Limb (tissue), 2 donors: Measurements from ENCODE around the gene NFIA.

Experiments
- DNase-seq, 2 donors: peaks; one replicate each; pipeline ENCODE4 v3.0.0-alpha.2; 2016; ENCODE audit errors: extremely low spot score in 2 of 2

NFIA gene

GRCh38 chr1:61152066-61152465 lies 69.7 kb downstream of the NFIA start:
- no peak for DNase-seq

- DNase-seq = no peak
These were observed 70.2 kb downstream of the NFIA start for GRCh38 chr1:61152469-61153105.

- no peak for DNase-seq
These were observed 74.5 kb downstream of the NFIA start for GRCh38 chr1:61156576-61157467.

GRCh38 chr1:61157468-61157987 lies 75.2 kb downstream of the NFIA start:
- DNase-seq = peak in 1 of 2 donors; percentile 85

GRCh38 chr1:61158591-61158990 lies 76.2 kb downstream of the NFIA start:
- DNase-seq = peak in 1 of 2 donors; percentile 55

GRCh38 chr1:61160526-61160925 lies 78.2 kb downstream of the NFIA start:
- DNase-seq = no peak

- no peak for DNase-seq
These were observed 80.3 kb downstream of the NFIA start for GRCh38 chr1:61162520-61163258.

- no peak for DNase-seq
These were observed 81.0 kb downstream of the NFIA start for GRCh38 chr1:61163355-61163754.

- no peak for DNase-seq
These were observed 83.0 kb downstream of the NFIA start for GRCh38 chr1:61165402-61165801.

- no peak for DNase-seq
These were observed 84.9 kb downstream of the NFIA start for GRCh38 chr1:61167309-61167708.

- DNase-seq = no peak
These were observed 86.7 kb downstream of the NFIA start for GRCh38 chr1:61169045-61169444.

- DNase-seq = no peak
These were observed 87.3 kb downstream of the NFIA start for GRCh38 chr1:61169634-61170033.

- no peak for DNase-seq
These were observed 88.2 kb downstream of the NFIA start for GRCh38 chr1:61170328-61171238.

GRCh38 chr1:61171346-61171745 lies 89.0 kb downstream of the NFIA start:
- DNase-seq = no peak

- DNase-seq = no peak
These were observed 89.6 kb downstream of the NFIA start for GRCh38 chr1:61171974-61172373.

- DNase-seq = no peak
These were observed 90.8 kb downstream of the NFIA start for GRCh38 chr1:61173118-61173517.

- DNase-seq = no peak
These were observed 91.9 kb downstream of the NFIA start for GRCh38 chr1:61174060-61174795.

GRCh38 chr1:61175976-61176375 lies 93.6 kb downstream of the NFIA start:
- DNase-seq = no peak

- no peak for DNase-seq
These were observed 99.0 kb downstream of the NFIA start for GRCh38 chr1:61181067-61182038.
